ENCODE results near the gene HSD17B4. TPM values are rescaled to one million over a fixed set of nuclear protein-coding genes. Genes with fewer than 3 reads are reported as not detected.

HSD17B4 gene
- total and polyA plus RNA-seq, 11 donors: 112 to 277 (median 229) TPM

DNA sequence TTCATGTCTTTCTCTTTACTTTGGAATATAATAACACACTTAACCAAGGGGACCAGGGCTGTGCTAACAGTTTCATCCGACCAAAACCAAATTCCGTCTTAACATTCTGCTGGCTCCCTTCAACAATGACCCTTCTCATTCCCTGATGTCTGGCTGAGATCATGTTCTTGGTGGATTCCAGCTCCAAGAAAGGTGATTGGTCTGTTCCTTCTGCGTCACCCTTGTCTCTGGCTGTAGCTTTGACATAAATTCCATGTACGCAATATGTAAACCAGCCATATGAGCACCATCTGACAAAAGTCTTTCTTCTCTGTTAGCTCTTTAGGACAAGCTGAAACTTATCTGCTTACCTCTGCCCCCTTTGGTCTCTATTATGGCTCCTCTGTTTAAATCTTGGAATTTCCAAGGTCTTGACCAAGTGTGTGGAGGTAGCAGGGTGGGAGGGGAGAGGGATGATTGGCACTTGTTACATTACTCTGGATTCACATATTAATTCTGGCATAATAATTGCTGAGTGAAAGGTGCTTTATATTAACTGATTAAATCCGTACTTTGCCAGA is 45.7 kb upstream of the HSD17B4 start:
- no peaks in the 10 kb centered on the region for H3K9me3 ChIP-seq
- intact Hi-C loops (cut with DNase I): loop anchor here in 2 of 10 donors (5.0 to 10.0 kb wide), 3 partner anchors 82 to 142 kb away; no protein-coding TSS in a partner anchor
- TF ChIP-seq, protein P1, sequence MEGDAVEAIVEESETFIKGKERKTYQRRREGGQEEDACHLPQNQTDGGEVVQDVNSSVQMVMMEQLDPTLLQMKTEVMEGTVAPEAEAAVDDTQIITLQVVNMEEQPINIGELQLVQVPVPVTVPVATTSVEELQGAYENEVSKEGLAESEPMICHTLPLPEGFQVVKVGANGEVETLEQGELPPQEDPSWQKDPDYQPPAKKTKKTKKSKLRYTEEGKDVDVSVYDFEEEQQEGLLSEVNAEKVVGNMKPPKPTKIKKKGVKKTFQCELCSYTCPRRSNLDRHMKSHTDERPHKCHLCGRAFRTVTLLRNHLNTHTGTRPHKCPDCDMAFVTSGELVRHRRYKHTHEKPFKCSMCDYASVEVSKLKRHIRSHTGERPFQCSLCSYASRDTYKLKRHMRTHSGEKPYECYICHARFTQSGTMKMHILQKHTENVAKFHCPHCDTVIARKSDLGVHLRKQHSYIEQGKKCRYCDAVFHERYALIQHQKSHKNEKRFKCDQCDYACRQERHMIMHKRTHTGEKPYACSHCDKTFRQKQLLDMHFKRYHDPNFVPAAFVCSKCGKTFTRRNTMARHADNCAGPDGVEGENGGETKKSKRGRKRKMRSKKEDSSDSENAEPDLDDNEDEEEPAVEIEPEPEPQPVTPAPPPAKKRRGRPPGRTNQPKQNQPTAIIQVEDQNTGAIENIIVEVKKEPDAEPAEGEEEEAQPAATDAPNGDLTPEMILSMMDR (IDR thresholded peaks at IDR 0.05): no peak
- TF ChIP-seq POLR2A (IDR thresholded peaks at IDR 0.05): no peak
- 84 to 89% (median 86%) methylated on average over 5 of the region's 5 CpGs for whole genome bisulfite sequencing, 4 donors
- H3K27me3 ChIP-seq: peaks cover 0 to 17% (median 0%) of the 10 kb centered on the region in 9 donors
- H3K4me3 ChIP-seq: no peak overlapping the region
- peaks cover 0 to 32% (median 0%) of the 10 kb centered on the region in 12 donors for H3K4me1 ChIP-seq
- no peak overlapping the region for H3K27ac ChIP-seq
- no peak for DNase-seq
- no peak for ATAC-seq
- no peaks in the 10 kb centered on the region for H3K36me3 ChIP-seq

DNA sequence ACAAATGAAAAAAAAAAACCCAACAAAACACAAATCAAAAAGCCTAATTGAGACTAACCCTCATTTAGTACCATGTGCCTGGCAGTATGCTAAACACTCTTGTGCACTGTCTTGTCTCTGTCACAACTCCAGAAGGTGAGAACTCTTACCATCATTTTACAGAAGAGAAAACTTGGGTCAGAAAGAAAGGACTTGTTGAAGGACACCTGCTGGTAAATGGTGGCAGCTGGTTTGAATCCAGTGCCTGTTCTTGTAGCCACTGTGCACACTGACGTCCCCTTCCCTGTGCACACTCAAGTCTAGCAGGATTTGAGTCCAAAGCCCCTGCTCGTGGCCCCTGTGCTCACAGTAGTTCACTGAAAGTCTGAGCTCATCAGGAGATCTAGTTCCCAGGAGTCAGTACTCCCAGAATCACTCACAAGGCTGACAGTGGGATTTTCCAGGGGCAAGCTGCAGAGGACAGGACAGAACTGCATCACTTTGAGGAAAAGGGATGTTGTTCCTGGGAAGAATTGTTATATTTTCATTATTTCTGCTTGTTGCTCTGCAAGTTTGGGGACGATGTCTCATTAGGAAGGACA is 43.0 kb upstream of the HSD17B4 start:
- intact Hi-C loops (cut with DNase I): loop anchor here in 2 of 10 donors (5.0 to 10.0 kb wide), 3 partner anchors 85 to 145 kb away; no protein-coding TSS in a partner anchor

DNA sequence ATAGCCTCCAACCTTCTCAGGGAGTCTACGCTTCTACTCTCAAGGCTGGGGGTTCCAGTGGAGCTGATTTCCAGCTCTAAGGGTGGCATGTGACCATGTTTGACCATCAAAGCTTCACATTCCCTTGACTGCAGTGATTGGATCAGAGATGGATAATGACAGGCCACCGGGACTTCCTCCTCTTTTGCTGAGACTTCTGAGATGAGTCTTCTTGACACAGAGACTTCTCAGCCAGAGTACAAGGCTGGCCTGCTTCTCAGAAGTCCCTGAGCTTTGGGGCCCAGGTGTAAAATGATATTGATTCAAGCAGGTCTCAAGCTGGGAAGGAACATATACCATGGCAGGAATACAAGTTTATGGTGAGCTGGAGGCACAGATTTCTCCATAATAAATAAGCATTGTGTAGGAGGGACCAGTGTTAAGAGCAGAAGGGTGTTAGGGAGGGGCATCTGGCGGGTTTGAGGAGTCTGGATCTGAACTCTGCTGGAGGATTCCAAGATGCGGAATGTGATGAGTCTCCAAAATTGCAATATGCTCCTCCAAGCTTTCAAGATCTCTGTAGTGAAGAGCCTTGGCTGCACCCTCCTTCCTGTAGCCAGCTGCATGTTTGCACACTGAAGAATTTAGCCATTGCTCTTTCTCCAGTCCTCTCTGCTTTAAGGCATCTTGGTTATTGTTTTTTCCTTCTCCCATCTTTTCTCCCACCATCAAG is 41.7 kb upstream of the HSD17B4 start:
- WGBS, 4 donors: 70 to 87% (median 86%) methylated on average over 4 of the region's 4 CpGs
- peaks cover 0 to 29% (median 0%) of the 10 kb centered on the region in 12 donors for H3K4me1 ChIP-seq
- no peak for TF ChIP-seq POLR2A (IDR thresholded peaks at IDR 0.05)
- TF ChIP-seq, protein P1 (IDR thresholded peaks at IDR 0.05): no peak
- H3K4me3 ChIP-seq: no peak overlapping the region
- peaks cover 0 to 17% (median 0%) of the 10 kb centered on the region in 9 donors for H3K27me3 ChIP-seq
- ATAC-seq (no peak), DNase-seq (no peak)
- no peaks in the 10 kb centered on the region for H3K36me3 ChIP-seq
- no peak overlapping the region for H3K27ac ChIP-seq
- no peaks in the 10 kb centered on the region for H3K9me3 ChIP-seq
- intact Hi-C loops (cut with DNase I): loop anchor here in 9 of 10 donors (5.0 to 10.0 kb wide), 7 partner anchors 53 to 423 kb away; partner anchors contain the start of genes DTWD2 (in 1 of the 9) and TNFAIP8 (in 1 of the 9)

More for the DNA sequence above, 43.0 kb upstream of the HSD17B4 start:
- TF ChIP-seq, protein P1 (IDR thresholded peaks at IDR 0.05): no peak
- TF ChIP-seq POLR2A (IDR thresholded peaks at IDR 0.05): no peak
- Histone ChIP-seq H3K9me3 (no peaks in the 10 kb centered on the region), H3K4me3 (no peak overlapping the region), H3K36me3 (no peaks in the 10 kb centered on the region), H3K4me1 (peaks cover 0 to 38% (median 0%) of the 10 kb centered on the region in 12 donors), H3K27me3 (peaks cover 0 to 17% (median 0%) of the 10 kb centered on the region in 9 donors), H3K27ac (no peak overlapping the region)
- DNase-seq (no peak), ATAC-seq (no peak)
- 55 to 76% (median 68%) methylated on average over 3 of the region's 3 CpGs for WGBS, 4 donors

Measured in heart left ventricle (tissue), 16 donors.